Measurements from ENCODE around the gene DIP2B.

DNA sequence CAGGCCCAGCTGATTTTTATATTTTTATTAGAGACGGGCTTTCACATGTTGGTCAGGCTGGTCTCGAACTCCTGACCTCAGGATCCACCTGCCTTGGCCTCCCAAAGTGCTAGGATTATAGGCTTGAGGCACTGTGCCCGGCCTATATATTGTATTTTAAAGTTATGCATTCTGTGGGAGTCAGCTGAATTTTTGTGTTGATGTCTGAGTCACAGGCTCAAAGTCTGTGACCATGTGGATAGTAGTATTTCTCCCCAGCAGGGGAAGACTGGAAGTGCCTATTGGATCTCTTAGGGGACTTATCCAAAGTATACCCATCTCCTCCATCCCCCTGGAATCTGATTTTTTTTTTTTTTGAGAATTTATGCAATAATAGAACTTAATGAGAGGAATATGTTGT lies 215.3 kb downstream of the DIP2B start:
- TF ChIP-seq CEBPB (IDR thresholded peaks at IDR 0.05) (no peak), MAX (IDR thresholded peaks at IDR 0.05) (no peak), PHF8 (IDR thresholded peaks at IDR 0.05; ENCODE audit: borderline replicate concordance, low read depth) (no peak)
- TF ChIP-seq, protein P1, sequence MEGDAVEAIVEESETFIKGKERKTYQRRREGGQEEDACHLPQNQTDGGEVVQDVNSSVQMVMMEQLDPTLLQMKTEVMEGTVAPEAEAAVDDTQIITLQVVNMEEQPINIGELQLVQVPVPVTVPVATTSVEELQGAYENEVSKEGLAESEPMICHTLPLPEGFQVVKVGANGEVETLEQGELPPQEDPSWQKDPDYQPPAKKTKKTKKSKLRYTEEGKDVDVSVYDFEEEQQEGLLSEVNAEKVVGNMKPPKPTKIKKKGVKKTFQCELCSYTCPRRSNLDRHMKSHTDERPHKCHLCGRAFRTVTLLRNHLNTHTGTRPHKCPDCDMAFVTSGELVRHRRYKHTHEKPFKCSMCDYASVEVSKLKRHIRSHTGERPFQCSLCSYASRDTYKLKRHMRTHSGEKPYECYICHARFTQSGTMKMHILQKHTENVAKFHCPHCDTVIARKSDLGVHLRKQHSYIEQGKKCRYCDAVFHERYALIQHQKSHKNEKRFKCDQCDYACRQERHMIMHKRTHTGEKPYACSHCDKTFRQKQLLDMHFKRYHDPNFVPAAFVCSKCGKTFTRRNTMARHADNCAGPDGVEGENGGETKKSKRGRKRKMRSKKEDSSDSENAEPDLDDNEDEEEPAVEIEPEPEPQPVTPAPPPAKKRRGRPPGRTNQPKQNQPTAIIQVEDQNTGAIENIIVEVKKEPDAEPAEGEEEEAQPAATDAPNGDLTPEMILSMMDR (IDR thresholded peaks at IDR 0.05) = no peak

Measured in A549 (cell line).